Mononuclear cell (primary cell): ENCODE data around the gene MRPL27. TPM values are rescaled to one million over a fixed set of nuclear protein-coding genes. Genes with fewer than 3 reads are reported as not detected.

Experiments used
- H3K27me3 ChIP-seq: 2 replicates; pipeline ENCODE4 v1.6.0; 2011; ENCODE audit warnings: low read length, control low read depth; ENCODE audit not compliant: insufficient read depth
- H3K4me1 ChIP-seq: 2 replicates; pipeline ENCODE4 v1.5.1; 2011; ENCODE audit warnings: mild to moderate bottlenecking, low read length, control low read depth; ENCODE audit not compliant: insufficient read depth
- H3K4me3 ChIP-seq: 2 replicates; pipeline ENCODE4 v1.5.1; 2011; ENCODE audit warnings: mild to moderate bottlenecking, low read length, moderate library complexity
- H3K9me3 ChIP-seq: 2 replicates; pipeline ENCODE4 v1.5.1; 2011; ENCODE audit warnings: low read depth, mild to moderate bottlenecking, control low read depth, low read length
- total RNA-seq: library from RNA; depleted of rRNA; stranded (reverse); fragments of >200 nt; gene quantifications from one replicate; pipeline ENCODE4 v1.2.3, GENCODE V29; 2012

Gene MRPL27
- total RNA-seq, 1 donor, result 17.1 TPM

- Histone ChIP-seq H3K27me3 (no peaks in the 10 kb centered on the region), H3K4me1 (peaks cover 19% of the 10 kb centered on the region), H3K4me3 (peak overlapping the region; percentile 83), H3K9me3 (no peaks in the 10 kb centered on the region)
Measured at GRCh38 chr17:50372222-50372757, 694 bp downstream of the MRPL27 start.

DNA sequence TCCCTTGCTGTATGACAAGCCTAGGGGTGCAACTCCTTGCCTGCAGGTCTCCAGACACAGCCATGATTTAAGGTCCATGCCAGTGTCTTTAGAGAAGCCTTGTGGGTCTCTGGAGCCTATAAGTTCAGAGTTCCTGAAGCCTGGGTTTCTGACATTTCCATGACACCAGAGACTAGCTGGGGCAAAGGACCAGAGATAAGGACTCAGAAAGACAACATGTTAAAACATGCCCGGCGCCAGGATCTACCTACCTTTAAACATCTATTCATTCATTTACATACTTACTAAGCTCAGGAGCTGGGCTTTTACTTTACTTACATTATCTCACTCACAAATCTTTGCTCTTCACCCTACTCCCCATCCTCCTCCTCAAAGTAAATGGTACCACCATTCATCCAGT is 1.5 kb downstream of the MRPL27 start:
- Histone ChIP-seq H3K27me3 (no peaks in the 10 kb centered on the region), H3K9me3 (no peaks in the 10 kb centered on the region), H3K4me3 (no peak overlapping the region), H3K4me1 (peaks cover 19% of the 10 kb centered on the region)

- H3K4me1 ChIP-seq, result peaks cover 19% of the 10 kb centered on the region
- H3K9me3 ChIP-seq, result no peaks in the 10 kb centered on the region
- no peak overlapping the region for H3K4me3 ChIP-seq
- no peaks in the 10 kb centered on the region for H3K27me3 ChIP-seq
Measured at GRCh38 chr17:50370052-50370451, 2.9 kb downstream of the MRPL27 start.

- H3K9me3 ChIP-seq, result no peaks in the 10 kb centered on the region
- H3K4me1 ChIP-seq, result peaks cover 15% of the 10 kb centered on the region
- H3K4me3 ChIP-seq, result no peak overlapping the region
- no peaks in the 10 kb centered on the region for H3K27me3 ChIP-seq
Measured at GRCh38 chr17:50367401-50367800, 5.6 kb downstream of the MRPL27 start.

- H3K27me3 ChIP-seq, result no peaks in the 10 kb centered on the region
- no peaks in the 10 kb centered on the region for H3K9me3 ChIP-seq
- H3K4me1 ChIP-seq, result peaks cover 6% of the 10 kb centered on the region
- no peak overlapping the region for H3K4me3 ChIP-seq
Measured at GRCh38 chr17:50365649-50366393, 7.2 kb downstream of the MRPL27 start.

DNA sequence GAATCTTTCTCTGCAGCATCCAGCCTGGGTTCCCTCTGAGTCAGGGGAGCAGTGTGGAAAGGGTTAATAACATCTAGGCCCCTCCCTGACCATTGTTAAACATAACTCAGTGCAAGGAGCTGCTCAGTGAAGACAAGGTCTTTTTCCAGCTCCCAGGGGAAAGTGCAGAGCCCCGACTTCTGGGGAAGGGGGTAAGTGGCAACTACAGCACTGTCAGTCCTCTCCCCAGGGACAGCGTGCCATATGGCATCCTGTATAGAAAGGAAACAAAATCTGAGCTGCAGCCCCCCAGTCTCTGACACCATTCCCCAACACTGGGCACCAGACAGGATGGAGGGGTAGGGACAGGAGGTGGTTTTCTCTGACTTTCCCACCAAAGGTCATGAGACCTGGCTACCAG is 7.8 kb downstream of the MRPL27 start:
- Histone ChIP-seq H3K4me1 (peaks cover 6% of the 10 kb centered on the region), H3K27me3 (no peaks in the 10 kb centered on the region), H3K4me3 (no peak overlapping the region), H3K9me3 (no peaks in the 10 kb centered on the region)

DNA sequence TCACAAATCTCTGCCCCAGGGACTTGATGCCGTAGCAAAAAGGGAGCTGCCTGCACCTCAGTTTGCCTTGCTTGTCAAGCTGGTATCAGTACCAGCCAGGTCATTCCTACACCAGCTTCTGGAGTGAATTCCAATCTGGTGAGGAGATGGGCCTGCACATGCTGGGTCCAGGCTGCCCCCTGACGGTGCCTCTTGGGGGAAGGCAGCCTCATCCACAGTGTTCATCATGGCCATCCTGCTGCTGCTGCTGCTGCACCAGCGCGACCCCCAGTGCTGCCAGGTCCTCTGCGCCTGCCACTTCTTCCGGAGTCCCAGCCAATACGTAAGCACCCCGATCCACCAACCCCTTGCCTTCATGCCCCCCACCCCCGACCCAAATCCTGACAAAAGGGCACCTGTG is 8.3 kb downstream of the MRPL27 start:
- Histone ChIP-seq H3K9me3 (no peaks in the 10 kb centered on the region), H3K4me1 (peaks cover 6% of the 10 kb centered on the region), H3K4me3 (no peak overlapping the region), H3K27me3 (no peaks in the 10 kb centered on the region)

DNA sequence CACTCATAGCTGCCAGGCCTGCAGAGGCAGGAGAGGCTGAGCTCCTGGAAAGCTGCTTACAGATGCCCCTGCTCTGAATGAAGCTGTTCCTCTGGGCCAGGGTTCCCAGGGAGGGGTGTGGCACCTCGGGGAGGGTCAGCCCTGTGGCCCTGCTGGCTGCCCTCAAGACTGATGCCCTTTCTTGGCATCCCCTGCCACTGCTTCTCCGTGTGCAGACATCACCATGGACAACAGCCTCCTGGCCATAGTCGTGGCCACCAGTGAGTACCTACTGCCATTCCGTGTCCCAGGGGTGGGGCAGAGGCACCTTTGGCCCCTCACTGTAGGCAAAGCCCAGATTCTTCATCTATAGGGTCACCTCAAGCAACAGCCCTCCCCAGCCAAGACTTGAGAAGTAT is 8.9 kb downstream of the MRPL27 start:
- H3K27me3 ChIP-seq, result no peaks in the 10 kb centered on the region
- H3K4me3 ChIP-seq, result no peak overlapping the region
- H3K9me3 ChIP-seq, result no peaks in the 10 kb centered on the region
- peaks cover 6% of the 10 kb centered on the region for H3K4me1 ChIP-seq

GRCh38 chr17:50363217-50364060 is 9.5 kb downstream of the MRPL27 start:
- peaks cover 6% of the 10 kb centered on the region for H3K4me1 ChIP-seq
- no peaks in the 10 kb centered on the region for H3K27me3 ChIP-seq
- no peaks in the 10 kb centered on the region for H3K9me3 ChIP-seq
- no peak overlapping the region for H3K4me3 ChIP-seq

DNA sequence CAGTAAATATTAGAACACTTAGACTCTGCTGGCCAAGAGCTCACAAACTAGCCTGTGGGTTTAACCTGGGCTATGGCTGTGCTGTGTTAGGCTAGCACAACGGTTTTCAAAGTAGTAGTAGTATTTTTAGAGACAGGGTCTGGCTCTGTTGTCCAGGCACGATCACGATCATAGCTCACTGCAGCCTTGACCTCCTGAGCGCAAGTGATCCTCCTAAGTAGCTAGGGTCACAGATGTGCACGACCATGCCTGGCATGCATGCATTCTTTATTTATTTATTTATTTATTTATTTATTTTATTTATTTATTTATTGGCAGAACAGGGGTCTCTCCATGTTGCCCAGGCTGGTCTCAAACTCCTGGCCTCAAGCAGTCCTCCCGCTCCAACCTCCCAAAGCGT is 10.3 kb downstream of the MRPL27 start:
- Histone ChIP-seq H3K27me3 (no peaks in the 10 kb centered on the region), H3K4me3 (no peak overlapping the region), H3K9me3 (no peaks in the 10 kb centered on the region), H3K4me1 (peaks cover 6% of the 10 kb centered on the region)

DNA sequence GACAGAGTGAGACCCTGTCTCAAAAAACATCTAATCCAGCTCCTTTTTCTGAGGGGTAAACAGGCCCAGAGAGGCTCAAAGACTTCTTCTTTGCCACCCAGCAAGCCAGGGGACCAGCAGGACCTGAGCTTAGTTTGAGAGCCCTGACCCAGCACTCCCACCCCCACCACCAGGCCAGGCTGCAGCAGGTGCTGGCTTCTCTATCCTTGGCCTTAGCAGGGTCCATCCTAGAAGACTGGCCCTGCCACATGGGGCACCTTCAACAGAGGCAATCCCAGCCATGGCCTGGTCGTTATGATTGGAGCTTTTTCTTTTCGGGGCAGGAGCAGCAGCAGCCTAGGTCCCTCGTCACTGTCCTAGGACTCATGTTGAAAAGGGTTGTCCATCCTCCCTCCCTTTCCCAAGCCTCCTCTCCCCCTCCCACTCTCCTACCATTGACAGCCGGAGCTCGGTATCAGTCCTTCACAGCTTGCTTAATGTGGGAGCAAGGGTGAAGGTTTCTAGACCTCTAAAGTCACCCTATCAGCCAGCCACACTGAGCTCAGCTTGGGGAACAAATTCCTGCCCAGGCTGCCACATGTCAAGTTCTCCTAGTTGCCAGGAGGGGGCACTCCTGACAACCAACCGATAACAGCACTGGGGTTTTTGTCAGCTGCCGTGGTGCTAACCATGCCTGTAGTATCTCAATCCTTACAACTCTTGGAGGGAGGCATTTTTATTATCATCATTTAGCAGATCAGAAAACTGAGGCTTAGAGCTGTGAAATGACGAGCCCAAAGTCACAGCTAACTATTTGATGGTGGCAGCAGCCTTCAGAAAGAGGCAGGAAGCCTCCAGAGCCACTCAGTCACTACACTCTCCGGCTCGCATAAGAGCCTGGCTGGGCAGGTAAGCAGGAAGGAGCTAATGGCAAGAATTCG is 11.2 kb downstream of the MRPL27 start:
- H3K9me3 ChIP-seq, result no peaks in the 10 kb centered on the region
- no peak overlapping the region for H3K4me3 ChIP-seq
- no peaks in the 10 kb centered on the region for H3K27me3 ChIP-seq
- H3K4me1 ChIP-seq, result peaks cover 6% of the 10 kb centered on the region

GRCh38 chr17:50360486-50361115 is 12.4 kb downstream of the MRPL27 start:
- H3K9me3 ChIP-seq, result no peaks in the 10 kb centered on the region
- no peaks in the 10 kb centered on the region for H3K27me3 ChIP-seq
- no peak overlapping the region for H3K4me3 ChIP-seq
- H3K4me1 ChIP-seq, result peaks cover 6% of the 10 kb centered on the region

- H3K4me3 ChIP-seq, result no peak overlapping the region
- H3K27me3 ChIP-seq, result no peaks in the 10 kb centered on the region
- H3K4me1 ChIP-seq, result peaks cover 6% of the 10 kb centered on the region
- no peaks in the 10 kb centered on the region for H3K9me3 ChIP-seq
Measured at GRCh38 chr17:50359998-50360461, 13.0 kb downstream of the MRPL27 start.

DNA sequence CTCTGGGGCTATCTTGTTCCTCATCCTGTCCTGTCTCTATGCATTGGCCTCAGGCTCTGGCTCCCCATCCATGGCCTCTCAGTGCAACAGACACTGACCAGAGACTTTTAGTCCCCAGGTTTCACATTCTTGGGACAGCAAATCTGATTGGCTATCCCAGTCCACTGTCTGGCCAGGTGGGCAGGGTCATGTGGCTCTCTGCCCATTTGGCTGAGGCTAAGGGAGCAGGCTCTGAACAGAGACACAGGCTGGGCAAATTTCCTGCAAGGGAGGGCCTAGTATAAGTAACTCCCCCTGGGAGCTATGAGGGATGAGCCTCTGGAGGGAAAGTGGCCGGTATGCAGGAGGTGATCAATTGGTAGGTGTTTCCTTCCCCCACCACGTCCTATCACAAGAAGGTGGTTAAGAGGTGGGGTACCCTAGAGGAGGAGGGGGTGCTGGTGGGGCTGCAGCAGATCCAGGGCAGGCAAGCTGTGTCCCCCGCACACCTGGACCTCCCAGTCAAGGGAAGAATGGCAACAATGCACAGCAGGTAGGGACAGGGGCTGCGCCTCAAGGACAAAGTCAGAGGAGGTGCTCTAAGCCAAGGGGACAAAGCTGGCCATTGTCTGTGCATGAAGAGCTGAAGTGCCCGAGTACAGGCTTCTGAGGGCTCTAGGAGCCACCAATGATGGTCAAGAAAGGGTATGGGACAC is 13.8 kb downstream of the MRPL27 start:
- H3K27me3 ChIP-seq, result no peaks in the 10 kb centered on the region
- H3K9me3 ChIP-seq, result no peaks in the 10 kb centered on the region
- H3K4me1 ChIP-seq, result peaks cover 6% of the 10 kb centered on the region
- H3K4me3 ChIP-seq, result no peak overlapping the region
